ENCODE measurements around the gene SH3PXD2A. TPM values are rescaled to one million over a fixed set of nuclear protein-coding genes. Genes with fewer than 3 reads are reported as not detected.

SH3PXD2A gene
- total RNA-seq, 2 donors from 2014 or later = 14.6 to 18.2 TPM

DNA sequence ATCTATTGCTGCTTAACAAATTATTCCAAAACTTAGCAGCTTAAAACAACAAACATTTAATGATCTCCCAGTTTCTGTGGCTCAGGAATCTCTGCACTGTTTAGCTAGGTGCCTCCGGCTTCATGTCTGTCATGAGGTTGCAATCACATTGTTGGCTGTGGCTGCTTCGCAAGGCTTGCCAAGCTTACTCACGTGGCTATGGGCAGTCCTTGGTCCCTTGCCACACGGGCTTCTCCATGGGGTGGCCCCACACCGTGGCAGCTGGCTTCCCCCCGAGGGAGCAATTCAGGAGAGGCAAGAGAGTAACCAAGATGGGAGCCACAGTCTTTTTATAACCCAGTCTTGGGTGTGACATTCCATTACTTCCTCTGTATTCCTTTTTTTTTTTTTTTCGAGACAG lies 294.5 kb downstream of the SH3PXD2A start:
- no peaks in the 10 kb centered on the region for H3K27me3 ChIP-seq
- no peak overlapping the region for H3K27ac ChIP-seq
- DNase-seq (ENCODE audit: low spot score) = no peak
- peaks cover 0 to 1% of the 10 kb centered on the region in 2 donors for H3K4me1 ChIP-seq
- no peak overlapping the region for H3K4me3 ChIP-seq
- H3K9me3 ChIP-seq = no peaks in the 10 kb centered on the region
- H3K36me3 ChIP-seq = no peaks in the 10 kb centered on the region
- TF ChIP-seq, protein P1, sequence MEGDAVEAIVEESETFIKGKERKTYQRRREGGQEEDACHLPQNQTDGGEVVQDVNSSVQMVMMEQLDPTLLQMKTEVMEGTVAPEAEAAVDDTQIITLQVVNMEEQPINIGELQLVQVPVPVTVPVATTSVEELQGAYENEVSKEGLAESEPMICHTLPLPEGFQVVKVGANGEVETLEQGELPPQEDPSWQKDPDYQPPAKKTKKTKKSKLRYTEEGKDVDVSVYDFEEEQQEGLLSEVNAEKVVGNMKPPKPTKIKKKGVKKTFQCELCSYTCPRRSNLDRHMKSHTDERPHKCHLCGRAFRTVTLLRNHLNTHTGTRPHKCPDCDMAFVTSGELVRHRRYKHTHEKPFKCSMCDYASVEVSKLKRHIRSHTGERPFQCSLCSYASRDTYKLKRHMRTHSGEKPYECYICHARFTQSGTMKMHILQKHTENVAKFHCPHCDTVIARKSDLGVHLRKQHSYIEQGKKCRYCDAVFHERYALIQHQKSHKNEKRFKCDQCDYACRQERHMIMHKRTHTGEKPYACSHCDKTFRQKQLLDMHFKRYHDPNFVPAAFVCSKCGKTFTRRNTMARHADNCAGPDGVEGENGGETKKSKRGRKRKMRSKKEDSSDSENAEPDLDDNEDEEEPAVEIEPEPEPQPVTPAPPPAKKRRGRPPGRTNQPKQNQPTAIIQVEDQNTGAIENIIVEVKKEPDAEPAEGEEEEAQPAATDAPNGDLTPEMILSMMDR (IDR thresholded peaks at IDR 0.05) = no peak

DNA sequence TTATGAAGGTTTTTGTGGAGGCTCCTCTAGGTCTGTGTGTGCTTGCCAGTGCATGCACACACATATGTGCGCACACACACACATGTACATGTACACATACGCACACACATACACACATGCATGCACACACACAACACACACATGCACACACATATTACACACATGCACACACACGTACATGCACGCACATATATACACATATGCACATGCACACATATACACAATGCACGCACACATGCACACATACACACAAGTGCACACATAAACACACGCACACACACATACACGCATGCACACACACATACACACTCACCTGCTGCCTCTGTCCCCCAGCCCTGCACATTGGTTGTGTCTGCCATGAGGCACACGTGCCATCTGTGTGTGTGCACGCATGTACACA lies 295.6 kb downstream of the SH3PXD2A start:
- Histone ChIP-seq H3K4me3 (no peak overlapping the region), H3K36me3 (no peaks in the 10 kb centered on the region), H3K4me1 (peaks cover 0 to 9% of the 10 kb centered on the region in 2 donors), H3K27me3 (no peaks in the 10 kb centered on the region), H3K9me3 (no peaks in the 10 kb centered on the region), H3K27ac (no peak overlapping the region)
- no peak for DNase-seq (ENCODE audit: low spot score)
- TF ChIP-seq, protein P1 (IDR thresholded peaks at IDR 0.05) = no peak

DNA sequence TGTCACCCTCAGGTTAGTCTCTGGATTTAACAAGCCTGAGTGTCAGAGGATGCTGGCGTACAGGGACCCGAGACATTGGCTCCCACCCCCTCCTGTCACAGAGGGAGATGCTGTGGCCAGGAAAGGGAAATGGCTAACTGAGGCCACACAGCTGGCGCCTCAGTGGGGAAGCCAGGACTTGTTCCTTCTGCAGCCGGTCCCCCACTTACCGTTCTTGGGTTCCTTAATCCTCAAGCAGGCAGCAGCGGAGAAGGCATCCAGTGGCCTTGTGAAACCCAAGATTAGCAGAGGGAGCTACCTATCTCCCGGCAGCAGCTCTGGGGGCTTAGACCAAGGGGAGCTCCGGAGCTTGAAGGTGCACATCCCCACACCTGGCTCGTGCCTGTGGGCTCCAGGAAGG lies 296.5 kb downstream of the SH3PXD2A start:
- DNase-seq (ENCODE audit: low spot score) = no peak
- no peaks in the 10 kb centered on the region for H3K9me3 ChIP-seq
- TF ChIP-seq, protein P1 (IDR thresholded peaks at IDR 0.05) = no peak
- H3K4me3 ChIP-seq = no peak overlapping the region
- no peak overlapping the region for H3K27ac ChIP-seq
- no peaks in the 10 kb centered on the region for H3K27me3 ChIP-seq
- H3K36me3 ChIP-seq = no peaks in the 10 kb centered on the region
- peaks cover 0 to 9% of the 10 kb centered on the region in 2 donors for H3K4me1 ChIP-seq

DNA sequence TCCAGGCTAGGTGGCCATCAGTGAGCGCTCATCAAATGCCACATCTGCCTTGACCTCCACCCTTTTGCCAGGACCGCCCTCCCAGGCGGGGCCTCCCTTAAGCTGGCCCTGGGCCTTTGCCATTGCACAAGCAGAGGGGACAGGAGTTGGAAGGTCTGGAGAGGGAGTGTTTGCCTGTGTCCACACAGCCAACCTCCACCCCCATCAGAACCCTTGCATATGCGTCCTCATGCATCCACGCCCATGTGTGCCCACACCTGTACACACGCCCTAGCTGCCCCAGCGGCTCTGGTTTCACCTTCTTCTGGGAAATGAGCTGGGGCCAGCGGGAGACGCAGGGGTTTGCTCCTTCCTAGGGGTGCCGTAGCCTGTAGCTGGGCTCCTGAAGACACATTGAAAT lies 297.9 kb downstream of the SH3PXD2A start:
- Histone ChIP-seq H3K36me3 (no peaks in the 10 kb centered on the region), H3K27me3 (no peaks in the 10 kb centered on the region), H3K27ac (no peak overlapping the region), H3K4me3 (no peak overlapping the region), H3K9me3 (no peaks in the 10 kb centered on the region), H3K4me1 (peaks cover 0 to 9% of the 10 kb centered on the region in 2 donors)
- TF ChIP-seq, protein P1 (IDR thresholded peaks at IDR 0.05) = no peak
- no peak for DNase-seq (ENCODE audit: low spot score)

DNA sequence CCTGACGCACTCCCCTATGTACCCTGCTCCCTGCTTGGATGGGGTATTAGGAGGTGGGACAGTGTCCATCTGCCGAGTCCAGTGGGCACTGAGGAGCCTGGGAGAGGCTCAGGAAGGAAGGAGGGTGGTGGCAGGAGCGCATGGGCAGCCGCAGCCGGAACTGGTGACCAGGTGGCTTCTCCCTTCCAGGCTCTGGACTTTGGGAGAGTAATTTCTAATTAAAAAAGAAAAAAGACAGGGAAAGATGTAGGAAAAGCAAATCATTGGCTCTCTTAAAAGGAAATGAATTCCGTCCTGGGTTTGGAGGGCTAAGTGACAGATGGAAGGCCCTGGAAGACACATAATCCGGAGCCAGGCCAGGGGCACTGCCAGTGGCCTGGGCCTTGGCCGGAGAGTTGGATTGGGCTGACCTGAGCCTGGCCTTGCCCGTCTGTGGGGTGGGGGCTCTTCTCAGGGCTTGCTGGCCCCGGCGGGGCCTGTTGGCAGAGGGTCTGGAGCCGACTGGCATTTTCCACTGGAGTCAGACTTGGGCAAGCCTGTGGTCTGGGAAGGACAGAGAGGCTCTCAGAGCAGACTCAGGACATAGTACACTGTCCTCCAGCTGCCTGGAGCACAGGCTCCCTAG lies 298.9 kb downstream of the SH3PXD2A start:
- no peak overlapping the region for H3K4me3 ChIP-seq
- no peaks in the 10 kb centered on the region for H3K27me3 ChIP-seq
- TF ChIP-seq, protein P1 (IDR thresholded peaks at IDR 0.05) = no peak
- DNase-seq (ENCODE audit: low spot score) = no peak
- peaks cover 0 to 9% of the 10 kb centered on the region in 2 donors for H3K4me1 ChIP-seq
- H3K36me3 ChIP-seq = no peaks in the 10 kb centered on the region
- no peak overlapping the region for H3K27ac ChIP-seq
- H3K9me3 ChIP-seq = no peaks in the 10 kb centered on the region

DNA sequence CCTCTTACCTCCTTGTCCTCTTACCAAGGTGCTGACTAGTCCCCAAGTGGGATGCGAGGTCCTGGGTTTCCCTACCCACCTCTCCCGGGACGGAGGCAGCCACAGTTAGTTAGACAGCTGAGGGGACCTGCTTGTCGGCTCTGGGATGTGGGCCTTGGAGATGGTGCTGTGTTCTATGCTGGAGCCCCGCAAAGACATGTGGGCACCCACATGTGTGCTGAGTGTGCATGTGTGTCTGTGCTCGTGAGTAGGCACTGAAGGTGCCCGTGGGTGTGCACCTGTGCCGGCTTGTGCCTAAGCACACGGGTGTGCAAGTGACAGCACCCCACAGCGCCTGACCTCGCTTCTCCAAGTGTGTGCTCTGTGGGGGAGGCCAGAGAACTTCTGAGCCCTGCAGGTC lies 299.7 kb downstream of the SH3PXD2A start:
- TF ChIP-seq, protein P1 (IDR thresholded peaks at IDR 0.05) = no peak
- peak overlapping the region in 1 of 2 donors; percentile 53 for H3K4me3 ChIP-seq
- no peaks in the 10 kb centered on the region for H3K36me3 ChIP-seq
- no peak for DNase-seq (ENCODE audit: low spot score)
- no peak overlapping the region for H3K27ac ChIP-seq
- H3K27me3 ChIP-seq = no peaks in the 10 kb centered on the region
- H3K9me3 ChIP-seq = no peaks in the 10 kb centered on the region
- H3K4me1 ChIP-seq = peaks cover 0 to 9% of the 10 kb centered on the region in 2 donors

All from right atrium auricular region (tissue), 2 donors.